NCI-H526 (cell line): ENCODE data around the gene TTC22.

Experiments
- DNase-seq, 2 experiments: peaks; one replicate each; lab custom pipeline; 2025; lab: John Stamatoyannopoulos, UW

The TTC22 gene

GRCh38 chr1:54808443-54809207, 7.5 kb upstream of the TTC22 start:
- no peak for DNase-seq

- no peak for DNase-seq
Measured at GRCh38 chr1:54807756-54808155, 6.6 kb upstream of the TTC22 start.

GRCh38 chr1:54806931-54807611, 5.9 kb upstream of the TTC22 start:
- no peak for DNase-seq

- DNase-seq = no peak
Measured at GRCh38 chr1:54805981-54806381, 4.9 kb upstream of the TTC22 start.

- no peak for DNase-seq
Measured at GRCh38 chr1:54805466-54805865, 4.3 kb upstream of the TTC22 start.

- no peak for DNase-seq
Measured at GRCh38 chr1:54804471-54805132, 3.5 kb upstream of the TTC22 start.

GRCh38 chr1:54803761-54804470, 2.8 kb upstream of the TTC22 start:
- DNase-seq = no peak

GRCh38 chr1:54800041-54800898, 853 bp downstream of the TTC22 start:
- no peak for DNase-seq

GRCh38 chr1:54798769-54799641, 2.1 kb downstream of the TTC22 start:
- DNase-seq = no peak

GRCh38 chr1:54798206-54798605, 2.9 kb downstream of the TTC22 start:
- no peak for DNase-seq

GRCh38 chr1:54796902-54797301, 4.2 kb downstream of the TTC22 start:
- DNase-seq = no peak

- no peak for DNase-seq
Measured at GRCh38 chr1:54795841-54796468, 5.2 kb downstream of the TTC22 start.

- DNase-seq = no peak
Measured at GRCh38 chr1:54795356-54795665, 5.8 kb downstream of the TTC22 start.

- peak in 1 of 2 experiments; percentile 47 for DNase-seq
Measured at GRCh38 chr1:54794451-54795355, 6.4 kb downstream of the TTC22 start.

- DNase-seq = peak; percentile 47 to 65
Measured at GRCh38 chr1:54792686-54793282, 8.3 kb downstream of the TTC22 start.

GRCh38 chr1:54791880-54792522, 9.1 kb downstream of the TTC22 start:
- DNase-seq = peak; percentile 75 to 90

- DNase-seq = no peak
Measured at GRCh38 chr1:54788459-54788858, 12.7 kb downstream of the TTC22 start.

GRCh38 chr1:54787604-54788003, 13.5 kb downstream of the TTC22 start:
- no peak for DNase-seq
